Peyer's patch (tissue), 4 donors: ENCODE data around the gene CALR3. TPM values are rescaled to one million over a fixed set of nuclear protein-coding genes. Genes with fewer than 3 reads are reported as not detected.

Experiments
- DNase-seq, 3 donors: peaks; one replicate each; pipeline ENCODE4 v3.0.0-alpha.2; 2017 to 2019
- H3K27ac ChIP-seq, 4 donors: fragments of 200-600 bp; sonication (generic); one replicate each; pipeline ENCODE4 v1.5.1; 2016 to 2019
- H3K27me3 ChIP-seq, 2 donors: fragments of 200-600 bp; sonication (generic); one replicate each; pipeline ENCODE4 v1.5.1; 2019
- H3K36me3 ChIP-seq, 3 donors: fragments of 200-600 bp; sonication (generic); one replicate each; pipeline ENCODE4 v1.5.1; 2016 to 2019
- H3K4me1 ChIP-seq, 4 donors: fragments of 200-600 bp; sonication (generic); one replicate each; pipeline ENCODE4 v1.5.1; 2016 to 2019
- H3K4me3 ChIP-seq, 4 donors: fragments of 200-600 bp; sonication (generic); 1 replicate in 3 of 4; 2 replicates in 1 of 4; pipeline ENCODE4 v1.5.1; 2016 to 2019; ENCODE audit warnings: mild to moderate bottlenecking in 1 of 4
- H3K9me3 ChIP-seq, 4 donors: fragments of 200-600 bp; sonication (generic); one replicate each; pipeline ENCODE4 v1.5.1; 2016 to 2019; ENCODE audit warnings: mild to moderate bottlenecking in 1 of 4
- CTCF ChIP-seq, 6 experiments: fragments of 450-650 bp in 4 of 6; fragments of 200-600 bp in 2 of 6; sonication (generic) in 1 of 6; IDR thresholded peaks; one replicate each; pipeline ENCODE4 v1.5.1; 2017 to 2019; ENCODE audit warnings: antibody characterized with exemption in 6 of 6, mild to moderate bottlenecking in 3 of 6, moderate library complexity in 1 of 6
- POLR2A ChIP-seq, 2 donors: fragments of 450-650 bp; IDR thresholded peaks; one replicate each; pipeline ENCODE4 v1.5.1; 2017; ENCODE audit warnings: antibody characterized with exemption in 2 of 2, mild to moderate bottlenecking in 2 of 2, moderate library complexity in 2 of 2
- total RNA-seq, 4 donors: library from RNA; depleted of rRNA; stranded (reverse); fragments of >200 nt; gene quantifications; one replicate each; pipeline ENCODE4 v1.1.0, GENCODE V29; 2016

Gene CALR3
- total RNA-seq, 4 donors from 2014 or later: not detected

GRCh38 chr19:16465239-16465638 is 30.7 kb downstream of the CALR3 start:
- no peak for TF ChIP-seq POLR2A (IDR thresholded peaks at IDR 0.05)
- TF ChIP-seq CTCF (IDR thresholded peaks at IDR 0.05): no peak
- no peak overlapping the region for H3K27ac ChIP-seq
- no peaks in the 10 kb centered on the region for H3K27me3 ChIP-seq
- no peak for DNase-seq
- no peaks in the 10 kb centered on the region for H3K9me3 ChIP-seq
- peaks cover 0 to 13% (median 1%) of the 10 kb centered on the region in 4 donors for H3K4me1 ChIP-seq
- no peaks in the 10 kb centered on the region for H3K36me3 ChIP-seq
- H3K4me3 ChIP-seq: no peak overlapping the region

GRCh38 chr19:16463991-16464575 is 31.9 kb downstream of the CALR3 start:
- H3K4me1 ChIP-seq: peaks cover 0 to 14% (median 0%) of the 10 kb centered on the region in 4 donors
- H3K4me3 ChIP-seq: no peak overlapping the region
- H3K27ac ChIP-seq: no peak overlapping the region
- H3K9me3 ChIP-seq: no peaks in the 10 kb centered on the region
- no peak for DNase-seq
- no peaks in the 10 kb centered on the region for H3K27me3 ChIP-seq
- TF ChIP-seq POLR2A (IDR thresholded peaks at IDR 0.05) (no peak), CTCF (IDR thresholded peaks at IDR 0.05) (no peak)
- H3K36me3 ChIP-seq: no peaks in the 10 kb centered on the region

GRCh38 chr19:16463341-16463990 is 32.5 kb downstream of the CALR3 start:
- H3K4me1 ChIP-seq: peaks cover 0 to 20% (median 0%) of the 10 kb centered on the region in 4 donors
- TF ChIP-seq POLR2A (IDR thresholded peaks at IDR 0.05) (no peak), CTCF (IDR thresholded peaks at IDR 0.05) (no peak)
- no peak overlapping the region for H3K4me3 ChIP-seq
- no peaks in the 10 kb centered on the region for H3K36me3 ChIP-seq
- DNase-seq: no peak
- H3K27ac ChIP-seq: no peak overlapping the region
- no peaks in the 10 kb centered on the region for H3K9me3 ChIP-seq
- H3K27me3 ChIP-seq: no peaks in the 10 kb centered on the region

- Histone ChIP-seq H3K27ac (no peak overlapping the region), H3K27me3 (no peaks in the 10 kb centered on the region), H3K4me3 (no peak overlapping the region), H3K4me1 (peaks cover 0 to 26% (median 5%) of the 10 kb centered on the region in 4 donors), H3K36me3 (no peaks in the 10 kb centered on the region), H3K9me3 (no peaks in the 10 kb centered on the region)
- no peak for DNase-seq
- no peak for TF ChIP-seq POLR2A (IDR thresholded peaks at IDR 0.05)
- TF ChIP-seq CTCF (IDR thresholded peaks at IDR 0.05): no peak
These were observed 33.2 kb downstream of the CALR3 start for GRCh38 chr19:16462757-16463250.

GRCh38 chr19:16461630-16462051 is 34.3 kb downstream of the CALR3 start:
- no peak for TF ChIP-seq CTCF (IDR thresholded peaks at IDR 0.05)
- TF ChIP-seq POLR2A (IDR thresholded peaks at IDR 0.05): no peak
- Histone ChIP-seq H3K27ac (no peak overlapping the region), H3K9me3 (no peaks in the 10 kb centered on the region), H3K4me3 (no peak overlapping the region), H3K27me3 (no peaks in the 10 kb centered on the region), H3K36me3 (no peaks in the 10 kb centered on the region), H3K4me1 (peaks cover 4 to 38% (median 15%) of the 10 kb centered on the region in 4 donors)
- DNase-seq: no peak
